Left ventricle myocardium inferior (tissue), 1 donor: Measurements from ENCODE around the gene SPDYE16. TPM values are rescaled to one million over a fixed set of nuclear protein-coding genes. Genes with fewer than 3 reads are reported as not detected.
A peak's percentile ranks its signal among the peaks of the same experiment; 100 is the strongest.
"Not testable (repeated sequence)": the region's sequence is repeated elsewhere in the genome, so short reads cannot be mapped to it uniquely, and the experiment has no call there.

ENCODE experiments used
- DNase-seq: peaks from one replicate; pipeline ENCODE4 v3.0.0-alpha.2; 2020
- H3K27ac ChIP-seq: fragments of 200-600 bp; replicated peaks from 2 replicates; pipeline ENCODE4 v1.8.0; 2021
- H3K27me3 ChIP-seq: fragments of 200-600 bp; 2 replicates; pipeline ENCODE4 v1.8.0; 2021; ENCODE audit warnings: low read depth
- H3K36me3 ChIP-seq: fragments of 200-600 bp; 2 replicates; pipeline ENCODE4 v1.8.0; 2021
- H3K4me1 ChIP-seq: fragments of 200-600 bp; 2 replicates; pipeline ENCODE4 v1.8.0; 2021
- H3K4me3 ChIP-seq: fragments of 200-600 bp; 2 replicates; pipeline ENCODE4 v1.8.0; 2021; ENCODE audit warnings: mild to moderate bottlenecking, moderate library complexity
- H3K9me3 ChIP-seq: fragments of 200-600 bp; replicated peaks from 2 replicates; pipeline ENCODE4 v1.8.0; 2021
- intact Hi-C: fragments of 100-400 bp; cut with micrococcal nuclease; formaldehyde crosslinking; loops from one replicate; pipeline ENCODE4 v1.11.0; 2022
- long read RNA-seq: library from polyadenylated mRNA; unstranded; transcript quantifications from one replicate; pipeline ENCODE4 v2.0.0, GENCODE V29; 2021
- total RNA-seq: library from RNA; stranded (reverse); fragmentation: NEBNext Ultra II Directional; extraction: Animal tissue kit (Norgen Biotek cat#: 25700); gene quantifications from one replicate; pipeline ENCODE4 v1.2.1, GENCODE V29; 2021
- donor health status: DM: no; HTN: yes; CAD: no; lungs with severe emphysema.

The SPDYE16 gene, protein sequence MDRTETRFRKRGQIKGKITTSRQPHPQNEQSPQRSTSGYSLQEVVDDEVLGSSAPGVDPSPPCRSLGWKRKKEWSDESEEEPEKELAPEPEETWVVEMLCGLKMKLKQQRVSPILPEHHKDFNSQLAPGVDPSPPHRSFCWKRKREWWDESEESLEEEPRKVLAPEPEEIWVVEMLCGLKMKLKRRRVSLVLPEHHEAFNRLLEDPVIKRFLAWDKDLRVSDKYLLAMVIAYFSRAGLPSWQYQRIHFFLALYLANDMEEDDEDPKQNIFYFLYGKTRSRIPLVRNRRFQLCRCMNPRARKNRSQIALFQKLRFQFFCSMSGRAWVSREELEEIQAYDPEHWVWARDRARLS
- total RNA-seq: 0.22 TPM
- long read RNA-seq: 0 reads

DNA sequence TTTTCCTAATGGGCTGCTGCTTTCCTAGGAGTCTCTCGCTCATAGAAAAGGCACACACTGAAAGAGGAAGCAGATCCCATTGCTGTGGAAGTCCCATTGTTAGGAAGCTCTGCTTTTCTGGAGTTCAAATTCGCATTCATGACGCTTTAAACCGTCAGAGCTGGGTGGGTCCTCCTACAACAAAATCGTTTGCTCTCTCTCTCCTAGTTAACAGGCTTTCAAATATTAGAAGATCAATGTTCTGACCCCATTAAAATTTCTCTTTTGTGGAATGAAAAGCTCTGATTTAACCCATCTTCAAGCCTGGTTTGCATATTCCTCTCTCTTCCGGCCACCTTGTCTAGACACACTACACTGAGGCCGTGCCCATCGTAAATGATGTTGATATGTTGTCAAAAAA, at the start of gene SPDYE16:
Gene SPDYE16 (minus strand): TSS at position 101 of the 400 bp plus-strand sequence. CDS start 1,838 bp downstream, outside the sequence.
- H3K27me3 ChIP-seq, H3K4me3 ChIP-seq, intact Hi-C loops, DNase-seq, H3K27ac ChIP-seq, H3K9me3 ChIP-seq, H3K36me3 ChIP-seq, H3K4me1 ChIP-seq: not testable (repeated sequence)

DNA sequence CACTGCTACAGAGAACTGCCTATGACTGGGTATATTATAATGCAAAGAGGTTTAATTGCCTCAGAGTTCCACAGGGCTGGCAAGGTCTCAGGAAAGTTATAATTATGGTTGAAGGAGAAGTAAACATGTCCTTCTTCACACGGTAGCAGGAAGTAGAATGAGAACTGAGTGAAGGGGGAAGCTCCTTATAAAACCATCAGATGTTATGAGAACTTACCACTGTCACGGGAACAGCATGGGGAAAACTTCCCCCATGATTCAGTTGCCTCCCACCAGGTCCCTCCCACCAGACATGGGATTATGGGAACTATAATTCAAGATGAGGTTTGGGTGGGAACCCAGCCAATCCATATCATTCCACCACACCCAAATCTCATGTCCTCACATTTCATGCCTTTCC, 49.6 kb upstream of the SPDYE16 start:
- DNase-seq, H3K27me3 ChIP-seq, H3K9me3 ChIP-seq, H3K27ac ChIP-seq, intact Hi-C loops, H3K36me3 ChIP-seq, H3K4me3 ChIP-seq: not testable (repeated sequence)
- H3K4me1 ChIP-seq: peaks cover 11% of the 10 kb centered on the region

DNA sequence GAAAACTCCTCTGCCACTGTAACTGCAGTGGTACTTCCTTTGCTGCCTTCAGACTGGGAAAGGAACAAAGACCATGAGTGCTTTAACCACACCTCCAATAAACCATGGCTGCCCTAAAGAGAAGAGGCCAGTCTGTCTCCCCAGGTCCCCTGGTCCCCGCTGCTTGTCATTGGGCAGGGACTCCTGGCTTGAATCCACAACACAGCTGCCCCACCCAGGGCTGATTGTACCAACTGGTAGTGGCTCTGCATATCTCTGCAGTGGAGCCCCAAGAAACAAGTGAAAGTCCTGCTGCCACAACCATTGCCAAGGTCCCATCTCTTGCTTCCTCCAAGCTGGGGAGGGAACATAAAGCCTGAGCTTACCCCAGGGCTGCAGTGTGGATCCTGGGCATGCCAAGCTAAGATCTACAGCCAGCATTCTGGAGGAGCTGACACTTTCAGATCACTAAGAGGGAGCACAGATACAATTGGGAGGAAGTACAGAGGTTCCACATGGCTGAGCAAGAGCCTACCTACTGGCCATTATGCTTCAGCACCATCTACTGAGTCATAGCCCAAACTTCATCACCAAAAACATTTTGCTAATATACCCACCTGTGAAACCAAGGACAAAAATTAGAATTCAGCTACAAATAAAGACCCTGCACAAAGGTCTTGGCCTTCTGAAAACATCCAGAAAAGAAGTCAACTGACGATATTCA, 48.7 kb upstream of the SPDYE16 start:
- H3K4me1 ChIP-seq: peaks cover 21% of the 10 kb centered on the region
- H3K4me3 ChIP-seq: not testable (repeated sequence)

DNA sequence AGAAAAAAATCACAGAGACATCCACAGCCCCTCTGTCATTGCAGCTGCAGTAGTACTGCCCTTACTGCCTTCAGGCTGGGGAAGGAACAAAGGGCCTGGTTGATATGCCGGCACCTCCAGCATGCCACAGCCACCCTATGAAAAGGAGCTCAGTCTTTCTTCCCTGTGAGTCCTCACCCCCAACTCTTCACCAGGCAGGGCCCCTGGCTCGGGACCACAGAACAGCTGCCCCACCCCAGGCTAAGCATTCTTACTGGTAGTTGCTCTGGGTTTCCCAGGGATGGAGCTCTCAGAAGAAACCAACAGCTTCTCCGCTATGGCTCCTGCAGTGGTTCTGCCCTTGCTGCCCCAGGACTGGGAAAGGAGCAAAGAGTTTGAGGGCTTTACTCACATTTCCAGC, 47.9 kb upstream of the SPDYE16 start:
- H3K27ac ChIP-seq, H3K27me3 ChIP-seq, intact Hi-C loops, H3K9me3 ChIP-seq, H3K4me3 ChIP-seq, DNase-seq, H3K36me3 ChIP-seq: not testable (repeated sequence)
- peaks cover 28% of the 10 kb centered on the region for H3K4me1 ChIP-seq

More for the DNA sequence above, 48.7 kb upstream of the SPDYE16 start:
- H3K27ac ChIP-seq, DNase-seq, H3K36me3 ChIP-seq, H3K9me3 ChIP-seq, intact Hi-C loops, H3K27me3 ChIP-seq: not testable (repeated sequence)

DNA sequence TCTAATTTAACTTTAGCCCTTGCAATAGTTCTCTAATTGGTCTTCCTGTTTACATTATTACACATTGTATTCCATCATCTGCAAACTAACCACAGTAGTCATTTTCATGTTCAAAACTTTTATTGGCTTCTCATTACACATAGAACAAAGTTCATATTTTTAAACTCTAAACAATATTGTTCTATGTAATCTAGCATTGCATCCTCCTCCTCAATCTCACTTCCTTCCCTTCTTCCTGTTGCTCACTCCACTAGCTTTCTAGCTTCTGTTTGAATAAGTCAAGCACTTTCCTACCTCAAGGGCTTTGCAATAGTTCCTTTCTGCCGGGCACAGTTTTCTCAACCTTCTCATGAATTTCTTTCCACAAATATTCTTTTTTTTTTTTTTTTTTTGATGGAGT, 45.5 kb upstream of the SPDYE16 start:
- H3K9me3 ChIP-seq, H3K36me3 ChIP-seq, DNase-seq, H3K27me3 ChIP-seq, intact Hi-C loops, H3K4me3 ChIP-seq: not testable (repeated sequence)
- Histone ChIP-seq H3K27ac (peak overlapping the region; percentile 38), H3K4me1 (peaks cover 47% of the 10 kb centered on the region)

DNA sequence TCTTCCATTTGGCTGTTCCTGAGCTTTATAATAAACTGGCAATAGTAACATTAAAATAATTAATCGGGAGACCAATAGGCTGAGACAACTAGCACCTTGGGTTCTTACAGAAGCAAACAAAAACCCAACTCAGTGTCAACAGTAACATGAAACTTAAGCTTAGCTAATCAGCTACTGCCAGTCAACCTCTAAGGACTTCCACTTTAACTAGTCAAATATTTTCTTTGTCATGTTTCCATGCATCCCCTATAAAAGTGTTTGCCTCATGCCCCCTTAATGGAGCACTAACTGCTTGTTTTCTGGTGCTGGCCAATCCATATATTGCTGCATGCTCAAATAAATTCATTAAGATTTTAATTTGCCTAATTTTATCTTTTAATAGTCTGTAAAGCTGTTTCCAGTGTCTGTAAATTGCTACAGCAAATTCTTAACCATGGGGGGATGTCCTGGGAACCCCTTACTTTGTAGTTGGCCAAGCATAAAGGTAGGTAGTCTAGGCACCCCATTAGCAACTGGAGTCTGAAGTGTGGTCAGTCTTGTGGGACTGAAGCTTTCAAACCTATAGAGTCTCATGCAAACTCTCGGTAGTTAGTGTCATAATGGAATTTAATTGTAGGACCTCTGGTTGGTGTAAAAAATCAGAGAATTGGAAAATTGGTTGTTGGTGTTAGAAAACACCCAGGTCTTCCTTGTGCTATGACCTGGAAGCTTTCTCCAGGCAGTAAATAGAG, 43.7 kb upstream of the SPDYE16 start:
- H3K27ac ChIP-seq, H3K27me3 ChIP-seq, DNase-seq, intact Hi-C loops, H3K4me3 ChIP-seq, H3K9me3 ChIP-seq, H3K36me3 ChIP-seq: not testable (repeated sequence)
- H3K4me1 ChIP-seq: peaks cover 63% of the 10 kb centered on the region

DNA sequence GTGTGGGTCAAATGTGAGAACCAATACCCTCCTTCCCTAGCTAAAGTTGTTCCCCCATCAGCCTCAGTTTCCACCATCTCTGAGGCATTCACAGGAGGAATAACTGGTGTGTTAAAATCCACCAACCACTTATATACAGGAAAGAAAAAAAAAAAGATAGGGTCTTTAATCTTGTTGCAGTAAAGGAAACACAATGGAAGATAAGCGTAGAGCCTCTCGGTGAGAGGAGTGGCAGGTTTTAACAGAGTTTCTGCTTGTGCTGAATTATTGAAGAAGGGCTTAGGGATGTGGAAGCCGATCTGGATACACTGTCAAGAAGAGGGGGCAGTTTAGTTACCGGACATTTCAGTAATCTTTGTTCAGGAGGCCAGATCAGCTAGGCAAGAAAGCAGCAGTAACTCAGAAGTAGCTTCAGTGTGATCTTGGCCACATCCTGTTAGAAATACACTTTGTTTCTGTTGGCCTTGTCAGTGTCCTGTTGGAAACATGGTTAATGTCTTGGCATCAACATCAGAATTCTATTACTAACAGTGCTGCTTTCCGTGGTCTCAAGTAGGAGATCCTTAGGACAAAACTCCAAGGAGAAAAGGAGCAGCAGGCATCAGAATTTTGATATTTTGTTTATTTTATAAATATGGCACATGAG, 40.7 kb upstream of the SPDYE16 start:
- H3K4me1 ChIP-seq: peaks cover 59% of the 10 kb centered on the region
- intact Hi-C loops, H3K36me3 ChIP-seq, H3K9me3 ChIP-seq, H3K27me3 ChIP-seq, DNase-seq: not testable (repeated sequence)
- H3K27ac ChIP-seq: peak overlapping the region; percentile 81
- peak overlapping the region; percentile 22 for H3K4me3 ChIP-seq

DNA sequence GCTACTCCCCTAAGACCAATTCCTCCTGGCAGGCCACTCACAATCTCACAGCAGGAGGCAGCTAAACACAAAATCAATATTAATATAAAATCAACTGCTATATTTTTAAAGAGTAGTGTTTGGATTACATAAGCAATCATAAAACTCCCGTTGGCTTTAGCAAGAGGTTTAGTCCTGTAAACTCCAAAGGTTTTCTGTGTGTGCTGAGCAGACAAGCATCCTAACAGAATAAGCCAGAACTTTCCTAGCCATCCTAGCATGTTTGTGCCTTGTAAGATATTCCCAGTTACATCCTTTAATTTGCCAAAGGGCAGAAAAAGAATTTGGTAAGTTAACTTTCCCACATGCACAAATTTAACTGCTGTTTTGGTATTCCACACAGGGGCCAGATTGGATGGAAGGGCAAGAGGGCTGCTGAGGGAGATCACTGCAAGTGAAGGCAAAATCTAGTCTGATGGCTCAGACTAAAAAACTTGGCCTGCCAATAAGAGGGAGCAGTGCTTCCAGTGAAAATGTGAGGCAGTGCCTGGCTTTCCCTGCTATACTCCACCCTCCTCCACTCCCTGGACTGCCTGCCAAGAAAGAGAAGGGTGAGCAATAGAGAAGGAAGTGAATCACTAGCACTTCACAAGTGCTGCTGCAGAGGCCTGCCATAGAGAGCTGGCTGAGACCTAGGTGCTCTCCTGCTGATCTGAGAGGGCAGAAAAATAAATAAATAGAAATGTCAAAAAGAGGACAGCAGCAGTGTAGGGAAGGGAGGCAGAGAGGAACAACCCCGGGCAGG, 39.9 kb upstream of the SPDYE16 start:
- H3K27me3 ChIP-seq, H3K9me3 ChIP-seq, intact Hi-C loops, H3K36me3 ChIP-seq: not testable (repeated sequence)
- peak; percentile 76 for DNase-seq
- peak overlapping the region; percentile 22 for H3K4me3 ChIP-seq
- peaks cover 55% of the 10 kb centered on the region for H3K4me1 ChIP-seq
- H3K27ac ChIP-seq: peak overlapping the region; percentile 81

DNA sequence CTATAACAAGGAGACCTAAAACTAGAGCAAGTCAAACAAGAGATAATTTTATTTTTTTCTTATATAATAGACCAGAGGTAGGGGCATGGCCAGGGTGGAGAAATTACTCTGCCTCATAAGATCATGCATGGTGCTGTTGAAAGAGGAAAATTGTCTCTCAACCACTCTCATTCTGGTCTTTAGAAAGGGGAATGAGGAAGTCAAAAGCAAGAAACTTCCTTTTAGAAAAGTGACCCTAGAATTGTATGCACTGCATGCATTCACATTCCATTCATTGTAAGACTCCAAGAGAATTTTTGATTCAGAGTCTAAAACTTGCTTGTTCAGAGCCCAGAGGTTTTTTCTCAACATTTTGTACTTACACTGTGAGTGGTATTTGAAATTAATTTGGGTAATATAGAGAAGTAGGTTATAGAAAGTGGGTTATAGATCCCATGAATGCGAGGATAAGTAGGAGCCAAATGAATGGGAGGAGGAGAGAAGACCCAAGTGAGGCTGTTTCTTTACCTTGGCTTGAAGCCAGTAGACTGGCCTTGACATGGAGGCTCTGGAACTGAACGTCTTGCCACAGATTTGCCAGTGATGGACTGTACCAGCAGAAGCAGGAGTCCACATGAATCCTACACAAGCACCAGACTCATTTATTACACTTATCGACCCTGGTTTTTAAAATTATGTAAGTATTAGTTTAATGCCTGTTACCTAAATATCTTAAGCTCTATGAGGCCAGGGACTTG, 33.0 kb upstream of the SPDYE16 start:
- peaks cover 15% of the 10 kb centered on the region for H3K4me1 ChIP-seq
- intact Hi-C loops, H3K4me3 ChIP-seq, H3K27me3 ChIP-seq, H3K36me3 ChIP-seq, DNase-seq, H3K9me3 ChIP-seq, H3K27ac ChIP-seq: not testable (repeated sequence)

DNA sequence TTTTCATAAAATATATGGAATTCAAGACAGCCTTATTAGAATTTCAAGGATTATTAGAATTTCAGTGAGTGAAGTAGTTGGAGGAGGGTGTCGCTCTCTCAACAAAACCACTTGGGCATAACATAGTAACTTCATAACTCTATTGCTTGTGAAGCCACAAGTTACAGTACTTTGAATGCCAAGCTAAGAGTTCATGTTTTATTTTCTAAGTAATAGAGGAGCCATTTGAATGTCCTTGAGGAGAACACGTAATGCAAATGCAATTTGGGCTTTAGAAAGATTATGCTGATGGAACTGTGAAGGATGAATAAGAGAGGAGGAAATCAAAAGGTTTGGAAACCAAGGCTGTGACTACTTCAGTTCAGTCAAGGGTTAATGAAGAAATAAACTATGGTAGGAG, 32.3 kb upstream of the SPDYE16 start:
- DNase-seq, intact Hi-C loops, H3K9me3 ChIP-seq: not testable (repeated sequence)

DNA sequence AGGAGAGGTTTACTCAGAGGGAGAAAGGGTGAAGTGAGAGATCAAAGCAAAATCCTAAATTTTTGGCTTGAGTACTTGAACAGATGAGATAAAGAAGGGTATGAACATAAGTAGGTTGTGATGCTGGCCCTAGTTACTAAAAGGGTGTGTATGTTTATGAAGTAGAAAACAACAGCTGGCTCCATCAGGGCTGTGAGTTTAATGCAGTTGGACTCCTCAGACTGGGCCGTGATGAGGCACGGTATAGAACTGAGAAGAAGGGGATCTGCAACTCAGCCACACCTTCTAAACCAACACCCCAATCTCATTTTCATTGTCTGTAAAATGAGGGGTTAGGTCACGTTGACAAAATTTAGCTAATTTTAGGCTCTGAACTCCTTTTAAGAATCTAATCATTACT, 29.2 kb upstream of the SPDYE16 start:
- H3K27ac ChIP-seq, H3K27me3 ChIP-seq, H3K36me3 ChIP-seq, intact Hi-C loops, DNase-seq, H3K9me3 ChIP-seq, H3K4me3 ChIP-seq: not testable (repeated sequence)
- H3K4me1 ChIP-seq: peaks cover 28% of the 10 kb centered on the region

More for the DNA sequence above, 32.3 kb upstream of the SPDYE16 start:
- not testable (repeated sequence) for H3K27ac ChIP-seq, H3K36me3 ChIP-seq, H3K4me3 ChIP-seq, H3K27me3 ChIP-seq
- peaks cover 15% of the 10 kb centered on the region for H3K4me1 ChIP-seq

DNA sequence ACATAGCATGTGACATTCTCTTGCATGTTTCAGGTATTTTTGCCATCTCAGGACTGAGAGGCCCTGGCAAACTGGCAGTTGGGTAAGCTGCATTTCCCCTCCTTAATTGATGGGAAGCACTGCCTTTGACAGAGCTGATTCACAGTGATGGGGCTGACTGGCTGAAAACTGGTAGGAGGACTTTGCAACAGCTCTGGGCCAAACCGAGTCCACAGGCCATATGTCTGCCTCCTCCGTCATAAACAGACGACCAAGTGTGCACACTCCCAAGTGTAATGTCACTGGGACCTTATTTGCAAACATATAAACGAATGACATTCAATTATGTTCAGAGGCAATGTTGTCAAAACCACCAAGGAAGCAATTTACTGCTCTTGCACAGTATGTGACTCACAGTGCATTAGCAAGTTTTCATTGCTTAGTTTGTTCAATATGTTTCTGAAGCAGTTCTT, 27.3 kb upstream of the SPDYE16 start:
- H3K9me3 ChIP-seq, intact Hi-C loops, DNase-seq, H3K36me3 ChIP-seq, H3K27ac ChIP-seq, H3K4me3 ChIP-seq, H3K27me3 ChIP-seq: not testable (repeated sequence)
- H3K4me1 ChIP-seq: peaks cover 22% of the 10 kb centered on the region
